Heart left ventricle (tissue), 16 donors: Measurements from ENCODE around the gene PCGF2. TPM values are rescaled to one million over a fixed set of nuclear protein-coding genes. Genes with fewer than 3 reads are reported as not detected.
A peak's percentile ranks its signal among the peaks of the same experiment; 100 is the strongest.

Experiments
- ATAC-seq, 4 donors: fragments of 200-7000 bp; cut with Tn5 transposase; one replicate each; pipeline ENCODE4 v1.9.1; 2020 to 2022; ENCODE audit warnings: moderate library complexity in 4 of 4, mild to moderate bottlenecking in 3 of 4, moderate number of reproducible peaks in 1 of 4
- DNase-seq, 5 donors: peaks; one replicate each; pipeline ENCODE4 v3.0.0-alpha.2; 2020
- H3K27ac ChIP-seq, 12 donors: fragments of 200-600 bp; sonication (generic) in 4 of 12; one replicate each; pipeline versions ENCODE4 v1.5.0 to v1.8.0; 2016 to 2022; ENCODE audit warnings: mild to moderate bottlenecking in 2 of 12
- H3K27me3 ChIP-seq, 9 donors: fragments of 200-600 bp; sonication (generic) in 2 of 9; one replicate each; pipeline versions ENCODE4 v1.5.1 to v1.8.0; 2016 to 2022; ENCODE audit warnings: mild to moderate bottlenecking in 3 of 9
- H3K36me3 ChIP-seq, 9 donors: fragments of 200-600 bp; sonication (generic) in 2 of 9; one replicate each; pipeline versions ENCODE4 v1.5.0 to v1.8.0; 2018 to 2022; ENCODE audit warnings: mild to moderate bottlenecking in 2 of 9
- H3K4me1 ChIP-seq, 12 donors: fragments of 200-600 bp; sonication (generic) in 4 of 12; one replicate each; pipeline versions ENCODE4 v1.5.0 to v1.8.0; 2016 to 2022; ENCODE audit warnings: mild to moderate bottlenecking in 3 of 12
- H3K4me3 ChIP-seq, 12 donors: fragments of 200-600 bp; sonication (generic) in 4 of 12; one replicate each; pipeline versions ENCODE4 v1.5.0 to v1.8.0; 2017 to 2022; ENCODE audit warnings: mild to moderate bottlenecking in 9 of 12, moderate library complexity in 4 of 12
- H3K9me3 ChIP-seq, 12 donors: fragments of 200-600 bp; sonication (generic) in 4 of 12; one replicate each; pipeline versions ENCODE4 v1.5.0 to v1.8.0; 2016 to 2022; ENCODE audit warnings: mild to moderate bottlenecking in 1 of 12
- POLR2A ChIP-seq, 2 donors: fragments of 450-650 bp; IDR thresholded peaks; one replicate each; pipeline ENCODE4 v1.6.1; 2017; ENCODE audit warnings: antibody characterized with exemption in 2 of 2, mild to moderate bottlenecking in 2 of 2, moderate library complexity in 2 of 2
- whole genome bisulfite sequencing, 4 donors: extraction: QIAGEN DNeasy Blood & Tissue Kit in 2 of 4; methylation state at CpG; one replicate each; pipeline versions ENCODE4 v1.1.5 to v1.1.7; 2013 to 2018; 5-methylcytosine and 5-hydroxymethylcytosine counted together
- intact Hi-C, 10 donors: fragments of 100-400 bp; cut with DNase I; formaldehyde crosslinking; loops; one replicate each; pipeline versions ENCODE4 v1.11.1 to v1.14.2; 2022
- polyA plus RNA-seq, 2 donors: library from polyadenylated mRNA; stranded (reverse); fragments of 200-250 nt; gene quantifications; one replicate each; pipeline ENCODE4 v1.2.3, GENCODE V29; 2013
- total RNA-seq, 9 donors: library from RNA; depleted of rRNA in 2 of 9; stranded (reverse); fragments of >200 nt in 2 of 9; fragmentation: NEBNext Ultra II Directional in 3 of 9; extraction: Animal tissue kit (Norgen Biotek cat#: 25700) in 3 of 9; gene quantifications; one replicate each; pipeline versions ENCODE4 v1.1.0 to v1.2.4, GENCODE V29; 2016 to 2023
- TF ChIP-seq, protein P1 (sequence below), 12 donors: fragments of 200-600 bp; sonication (generic) in 4 of 12; IDR thresholded peaks; one replicate each; pipeline versions ENCODE4 v1.5.0 to v1.8.0; 2018 to 2022; ENCODE audit warnings: antibody characterized with exemption in 12 of 12, mild to moderate bottlenecking in 5 of 12
- donor health status: ischemic (EF 13 %, LVEDD 7.1; RV severe dilation, severe dysfunction).
- donor health status: healthy with polysubstance abuse.
- donor health status: DM: no; HTN: yes; CAD: no.
- donor health status: DM: no; HTN: no; CAD: no.
- donor health status: ischemic (EF 25% LVEDD 6.9; RV normal size, moderate dysfunction).
- donor health status: ischemic (EF 25% LVEDD 5.7; RV mildly dilated, moderate dysfunction).
- donor health status: healthy.
- donor health status: DM: yes; HTN: yes; CAD: no.
- donor health status: ischemic (EF 35%, LVEDD 5.7; RV mildly dilated, moderate dysfunction).
- donor health status: nonischemic (EF 11% LVEDD 7.7; RV severe dilation, severe dysfunction).
- donor health status: DM: yes; HTN: yes; CAD: no.
- donor health status: PGD.
- donor health status: ischemic (EF 29% LVEDD 5.4; RV normal size, mild dysfunction).
- donor health status: nonischemic (EF 23%, LVEDD 6.1; RV moderate dilation, normal function).

The PCGF2 gene
- total and polyA plus RNA-seq, 11 donors: 3.8 to 33.6 (median 21.9) TPM

DNA sequence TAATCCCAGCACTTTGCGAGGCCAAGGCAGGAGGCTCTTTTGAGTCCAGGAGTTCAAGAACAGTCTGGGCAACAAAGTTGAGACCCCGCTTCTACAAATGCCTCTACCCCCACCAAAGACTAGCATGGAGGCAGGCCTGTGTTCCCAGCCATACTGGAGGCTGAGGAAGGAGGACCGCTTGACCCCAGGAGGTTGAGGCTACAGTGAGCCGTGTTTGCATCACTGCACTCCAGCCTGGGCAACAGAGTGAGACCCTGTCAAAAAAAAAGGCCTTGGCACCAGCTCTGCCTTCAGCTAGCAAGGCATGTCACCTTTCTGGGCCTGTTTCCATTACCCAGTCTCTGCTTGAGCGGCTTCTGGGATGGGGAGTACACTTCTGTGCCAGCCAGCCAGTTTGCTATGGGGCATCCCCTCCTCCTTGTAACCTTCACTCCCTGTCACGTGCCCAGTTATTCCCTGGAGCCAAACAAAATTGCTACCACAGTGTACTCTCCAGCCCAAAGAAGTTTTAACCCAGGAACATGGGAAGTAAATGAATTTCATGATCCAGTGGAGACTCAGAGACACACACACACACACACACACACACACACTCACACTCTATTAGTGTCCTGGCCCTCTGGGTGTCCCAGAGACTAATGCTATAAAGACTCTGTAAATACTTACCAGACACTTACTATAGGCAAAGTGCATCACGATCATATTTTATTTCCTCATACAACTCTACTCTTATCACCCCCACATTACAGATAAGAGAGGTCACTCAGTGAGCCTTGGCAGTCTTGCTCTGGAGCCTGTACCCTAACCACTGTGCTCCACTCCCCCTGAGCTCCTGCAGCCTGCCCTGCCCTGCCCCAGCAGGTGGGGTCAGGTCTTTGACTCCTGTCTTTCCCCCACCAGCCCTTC, 15.5 kb downstream of the PCGF2 start:
- Histone ChIP-seq H3K4me1 (peaks cover 0 to 74% (median 41%) of the 10 kb centered on the region in 12 donors), H3K27ac (peak overlapping the region in 10 of 12 donors; percentile 23 to 95 (median 90)), H3K27me3 (no peaks in the 10 kb centered on the region), H3K36me3 (peaks cover 0 to 46% (median 28%) of the 10 kb centered on the region in 9 donors), H3K4me3 (no peak overlapping the region), H3K9me3 (no peaks in the 10 kb centered on the region)
- TF ChIP-seq, protein P1, sequence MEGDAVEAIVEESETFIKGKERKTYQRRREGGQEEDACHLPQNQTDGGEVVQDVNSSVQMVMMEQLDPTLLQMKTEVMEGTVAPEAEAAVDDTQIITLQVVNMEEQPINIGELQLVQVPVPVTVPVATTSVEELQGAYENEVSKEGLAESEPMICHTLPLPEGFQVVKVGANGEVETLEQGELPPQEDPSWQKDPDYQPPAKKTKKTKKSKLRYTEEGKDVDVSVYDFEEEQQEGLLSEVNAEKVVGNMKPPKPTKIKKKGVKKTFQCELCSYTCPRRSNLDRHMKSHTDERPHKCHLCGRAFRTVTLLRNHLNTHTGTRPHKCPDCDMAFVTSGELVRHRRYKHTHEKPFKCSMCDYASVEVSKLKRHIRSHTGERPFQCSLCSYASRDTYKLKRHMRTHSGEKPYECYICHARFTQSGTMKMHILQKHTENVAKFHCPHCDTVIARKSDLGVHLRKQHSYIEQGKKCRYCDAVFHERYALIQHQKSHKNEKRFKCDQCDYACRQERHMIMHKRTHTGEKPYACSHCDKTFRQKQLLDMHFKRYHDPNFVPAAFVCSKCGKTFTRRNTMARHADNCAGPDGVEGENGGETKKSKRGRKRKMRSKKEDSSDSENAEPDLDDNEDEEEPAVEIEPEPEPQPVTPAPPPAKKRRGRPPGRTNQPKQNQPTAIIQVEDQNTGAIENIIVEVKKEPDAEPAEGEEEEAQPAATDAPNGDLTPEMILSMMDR (IDR thresholded peaks at IDR 0.05): no peak
- TF ChIP-seq POLR2A (IDR thresholded peaks at IDR 0.05): no peak
- DNase-seq (peak in 2 of 5 donors; percentile 63 to 73), ATAC-seq (peak; percentile 34 to 42 (median 38))
- WGBS, 4 donors: 64 to 68% (median 65%) methylated on average over 7 of the region's 7 CpGs
- intact Hi-C loops: loop anchor here in 7 of 10 donors (5.0 to 10.0 kb wide), 3 partner anchors 40 to 268 kb away; no protein-coding TSS in a partner anchor

DNA sequence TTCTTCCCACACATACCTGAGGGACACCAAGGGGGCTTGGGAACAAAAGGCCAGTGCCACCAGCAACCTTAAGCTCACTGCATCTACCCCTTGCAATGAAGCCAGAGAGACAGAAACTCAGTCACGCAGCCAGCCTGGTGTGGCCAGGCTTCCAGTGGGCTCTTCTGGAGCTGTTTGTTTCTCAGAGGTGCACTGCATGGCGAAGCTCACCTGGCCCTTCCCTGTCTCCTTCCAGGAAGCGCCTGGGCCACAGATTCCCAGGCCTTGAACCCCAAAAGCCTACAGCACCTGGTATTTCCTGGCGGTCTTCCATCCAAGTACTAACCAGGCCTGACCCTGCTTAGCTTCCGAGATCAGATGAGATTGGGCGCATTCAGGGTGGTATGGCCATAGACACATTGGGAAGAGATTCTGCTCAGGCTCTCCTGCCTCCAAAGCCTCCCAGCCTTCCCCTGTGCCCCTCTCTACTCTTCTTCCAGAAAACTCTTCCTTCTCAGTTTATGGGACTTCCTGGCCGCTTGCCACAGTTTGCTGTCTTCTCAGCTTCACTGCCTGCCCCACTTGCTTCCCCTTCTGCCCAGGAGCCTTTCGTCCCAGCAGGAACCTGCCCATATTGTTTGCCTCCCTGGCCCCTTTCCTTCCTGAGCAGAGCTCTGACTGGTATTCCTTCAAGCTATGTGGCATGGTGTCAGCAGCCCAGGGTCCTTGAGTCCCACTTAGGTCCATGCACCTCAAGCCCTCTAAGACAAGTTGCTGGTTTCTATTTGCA, 16.4 kb downstream of the PCGF2 start:
- no peak for ATAC-seq
- intact Hi-C loops: loop anchor here in 8 of 10 donors (2.0 to 10.0 kb wide), 6 partner anchors 17 to 267 kb away; partner anchors contain the start of genes PCGF2 (in 2 of the 8), MLLT6 (in 1 of the 8) and PSMB3 (in 1 of the 8)
- 73 to 92% (median 84%) methylated on average over 6 to 8 of the region's 8 CpGs for WGBS, 4 donors
- Histone ChIP-seq H3K27ac (peak overlapping the region in 10 of 12 donors; percentile 85 to 98 (median 92)), H3K36me3 (peaks cover 0 to 41% (median 25%) of the 10 kb centered on the region in 9 donors), H3K27me3 (no peaks in the 10 kb centered on the region), H3K4me1 (peaks cover 0 to 74% (median 43%) of the 10 kb centered on the region in 12 donors), H3K9me3 (no peaks in the 10 kb centered on the region), H3K4me3 (peak overlapping the region in 7 of 12 donors; percentile 6 to 98 (median 76))
- DNase-seq: no peak
- no peak for TF ChIP-seq POLR2A (IDR thresholded peaks at IDR 0.05)
- TF ChIP-seq, protein P1 (IDR thresholded peaks at IDR 0.05): no peak

DNA sequence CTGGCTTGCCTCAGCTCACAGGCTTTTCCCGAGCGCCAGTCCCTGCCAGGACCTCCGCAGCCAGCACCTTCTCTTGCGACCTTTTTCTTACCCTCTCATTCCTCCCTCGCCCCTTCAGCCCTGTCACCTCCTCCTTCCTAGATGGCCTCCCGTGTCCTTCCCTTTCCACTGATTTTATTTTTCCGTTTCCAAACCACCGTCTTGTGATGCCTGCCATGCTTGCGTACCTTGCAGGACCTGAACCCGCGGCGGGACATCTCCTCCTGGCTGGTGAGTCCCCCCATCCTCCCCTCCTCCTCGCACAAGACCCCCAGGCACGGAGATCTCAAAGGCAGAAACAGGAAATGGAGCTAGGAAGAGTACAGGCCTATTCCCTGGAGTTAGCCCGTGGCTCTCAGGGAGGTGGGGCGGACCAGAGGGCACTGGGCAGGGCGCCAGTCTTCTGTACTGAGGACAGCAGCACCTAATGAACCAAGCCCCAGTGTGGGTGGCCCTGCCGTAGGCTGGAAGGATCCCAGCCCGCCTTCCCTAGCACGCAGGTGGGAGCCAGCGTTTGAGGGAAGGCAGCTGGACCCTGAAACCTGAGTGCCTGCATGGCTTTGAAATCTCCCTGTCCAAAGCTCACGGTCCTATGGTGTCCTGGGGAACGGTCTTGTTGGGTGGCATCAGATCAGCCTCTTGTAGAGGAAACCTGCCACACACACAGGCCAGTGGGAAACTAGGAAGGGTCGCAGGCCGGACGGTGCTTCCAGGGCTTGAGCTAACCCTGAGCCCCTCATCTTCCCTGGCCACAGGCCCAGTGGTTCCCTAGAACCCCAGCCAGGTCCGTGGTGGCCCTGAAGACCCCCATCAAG, 17.4 kb downstream of the PCGF2 start:
- TF ChIP-seq, protein P1 (IDR thresholded peaks at IDR 0.05): no peak
- no peak for TF ChIP-seq POLR2A (IDR thresholded peaks at IDR 0.05)
- peak overlapping the region; percentile 53 to 98 (median 71) for H3K4me3 ChIP-seq
- intact Hi-C loops: loop anchor here in 9 of 10 donors (1.0 to 10.0 kb wide), 8 partner anchors 18 to 266 kb away; partner anchors contain the start of genes PCGF2 (in 2 of the 9), PSMB3 (in 2 of the 9) and MLLT6 (in 1 of the 9)
- WGBS, 4 donors: 8 to 17% (median 15%) methylated on average over 18 to 27 of the region's 27 CpGs
- H3K4me1 ChIP-seq: peaks cover 0 to 68% (median 39%) of the 10 kb centered on the region in 12 donors
- no peaks in the 10 kb centered on the region for H3K27me3 ChIP-seq
- DNase-seq (peak; percentile 80 to 91 (median 88)), ATAC-seq (peak; percentile 37 to 67 (median 58))
- H3K27ac ChIP-seq: peak overlapping the region; percentile 85 to 98 (median 92)
- H3K36me3 ChIP-seq: peaks cover 0 to 34% (median 16%) of the 10 kb centered on the region in 9 donors
- H3K9me3 ChIP-seq: no peaks in the 10 kb centered on the region
